A549 (cell line): Measurements from ENCODE around the gene RUSC1.

Experiments
- CTCF ChIP-seq: fragments of >200 bp; sonication (Bioruptor Twin); formaldehyde crosslinking; IDR thresholded peaks from 3 replicates; pipeline ENCODE4 v1.5.1; 2016
- RFX5 ChIP-seq: fragments of 450-650 bp; IDR thresholded peaks from 2 replicates; pipeline ENCODE4 v1.7.1; 2014; ENCODE audit warnings: antibody characterized with exemption, mild to moderate bottlenecking, moderate library complexity
- ZFP36 ChIP-seq: fragments of 450-650 bp; IDR thresholded peaks from 2 replicates; pipeline ENCODE4 v1.6.1; 2014; ENCODE audit warnings: borderline replicate concordance; ENCODE audit not compliant: partially characterized antibody

GRCh38 chr1:155324037-155324716 lies 3.5 kb downstream of the RUSC1 start:
- TF ChIP-seq ZFP36, result no peak
- no peak for TF ChIP-seq CTCF
- TF ChIP-seq RFX5, result no peak
